ENCODE measurements around the gene MAPK14. TPM values are rescaled to one million over a fixed set of nuclear protein-coding genes. Genes with fewer than 3 reads are reported as not detected.

MAPK14 gene
- total RNA-seq, 1 experiment from 2014 or later: 60.4 TPM

- no peak for TF ChIP-seq EZH2 (IDR thresholded peaks at IDR 0.05; ENCODE audit: low read depth)
- Histone ChIP-seq H3K27me3 (ENCODE audit: insufficient read depth, low read depth) (no peaks in the 10 kb centered on the region), H3K79me2 (ENCODE audit: low read depth) (peaks cover 9% of the 10 kb centered on the region; the same call in 1 of the 2 replicates), H2AFZ (no peak overlapping the region), H3K36me3 (ENCODE audit: low read depth) (peaks cover 33% of the 10 kb centered on the region), H3K4me1 (replicated peaks; ENCODE audit: insufficient read depth) (peaks cover 18% of the 10 kb centered on the region), H3K9me3 (ENCODE audit: insufficient read depth, low read depth) (no peaks in the 10 kb centered on the region), H3K4me3 (no peak overlapping the region), H4K20me1 (ENCODE audit: insufficient read depth) (peaks cover 5% of the 10 kb centered on the region), H3K9me2 (ENCODE audit: insufficient read depth) (no peaks in the 10 kb centered on the region), H3F3A (ENCODE audit: insufficient read depth, low read depth) (peaks cover 55% of the 10 kb centered on the region), H3K27ac (no peak overlapping the region), H3K4me2 (no peak overlapping the region)
- intact Hi-C loops (cut with micrococcal nuclease; ENCODE audit: unreplicated experiment): no loop called here
- CTCF ChIA-PET: no interaction called here
- no peak for DNase-seq
- TSS peak; percentile 9 for BruUV-seq (replicated peaks)
- POLR2A ChIA-PET (ENCODE audit: unreplicated experiment): no interaction called here
These were observed 111.8 kb downstream of the MAPK14 start for GRCh38 chr6:36139431-36139830.

- no TSS peak for BruUV-seq (replicated peaks)
- POLR2A ChIA-PET (ENCODE audit: unreplicated experiment): no interaction called here
- CTCF ChIA-PET: no interaction called here
- TF ChIP-seq CTCF (conservative IDR thresholded peaks at IDR 0.05) (no peak), EZH2 (IDR thresholded peaks at IDR 0.05; ENCODE audit: low read depth) (no peak)
- peaks cover 4% of the 10 kb centered on the region for H4K20me1 ChIP-seq (ENCODE audit: insufficient read depth)
- peaks cover 28% of the 10 kb centered on the region for H3K36me3 ChIP-seq (ENCODE audit: low read depth)
- no peak for DNase-seq
- no peak overlapping the region for H2AFZ ChIP-seq
- peaks cover 18% of the 10 kb centered on the region for H3K4me1 ChIP-seq (replicated peaks; ENCODE audit: insufficient read depth)
- intact Hi-C loops (cut with micrococcal nuclease; ENCODE audit: unreplicated experiment): no loop called here
- H3K27ac ChIP-seq: no peak overlapping the region
- no peaks in the 10 kb centered on the region for H3K9me2 ChIP-seq (ENCODE audit: insufficient read depth)
- H3K27me3 ChIP-seq (ENCODE audit: insufficient read depth, low read depth): no peaks in the 10 kb centered on the region
- no peak overlapping the region for H3K4me3 ChIP-seq
- H3K79me2 ChIP-seq (ENCODE audit: low read depth): peaks cover 2% of the 10 kb centered on the region; the same call in 1 of the 2 replicates
- H3F3A ChIP-seq (ENCODE audit: insufficient read depth, low read depth): peaks cover 55% of the 10 kb centered on the region
- no peaks in the 10 kb centered on the region for H3K9me3 ChIP-seq (ENCODE audit: insufficient read depth, low read depth)
- no peak overlapping the region for H3K4me2 ChIP-seq
These were observed 112.5 kb downstream of the MAPK14 start for GRCh38 chr6:36139991-36140710.

- ChIA-PET POLR2A (ENCODE audit: unreplicated experiment) (no interaction called here), CTCF (no interaction called here)
- no peaks in the 10 kb centered on the region for H3K79me2 ChIP-seq (ENCODE audit: low read depth)
- no peaks in the 10 kb centered on the region; the same call in 1 of the 2 replicates for H4K20me1 ChIP-seq (ENCODE audit: insufficient read depth)
- no peak overlapping the region for H3K27ac ChIP-seq
- H3K27me3 ChIP-seq (ENCODE audit: insufficient read depth, low read depth): no peaks in the 10 kb centered on the region
- DNase-seq: no peak
- no peaks in the 10 kb centered on the region for H3K9me3 ChIP-seq (ENCODE audit: insufficient read depth, low read depth)
- intact Hi-C loops (cut with micrococcal nuclease; ENCODE audit: unreplicated experiment): no loop called here
- H3K4me3 ChIP-seq: no peak overlapping the region
- peaks cover 60% of the 10 kb centered on the region for H3F3A ChIP-seq (ENCODE audit: insufficient read depth, low read depth)
- peaks cover 20% of the 10 kb centered on the region for H3K36me3 ChIP-seq (ENCODE audit: low read depth)
- H3K4me1 ChIP-seq (replicated peaks; ENCODE audit: insufficient read depth): peaks cover 18% of the 10 kb centered on the region
- TF ChIP-seq CTCF (conservative IDR thresholded peaks at IDR 0.05) (no peak), EZH2 (IDR thresholded peaks at IDR 0.05; ENCODE audit: low read depth) (no peak)
- no peaks in the 10 kb centered on the region for H3K9me2 ChIP-seq (ENCODE audit: insufficient read depth)
- no TSS peak for BruUV-seq (replicated peaks)
- H2AFZ ChIP-seq: no peak overlapping the region
- no peak overlapping the region for H3K4me2 ChIP-seq
These were observed 113.5 kb downstream of the MAPK14 start for GRCh38 chr6:36141091-36141490.

Measured in PC-9 (cell line).